Nephron (organoid): ENCODE measurements around the gene KDM6A.

Source experiments
- H3K27ac Mint-ChIP-seq, 3 experiments: 2 replicates each; pipeline ENCODE4 v1.8.0; 2020; ENCODE audit warnings: mixed read lengths in 3 of 3, mild to moderate bottlenecking in 2 of 3, moderate library complexity in 1 of 3
- H3K27me3 Mint-ChIP-seq: 2 replicates; pipeline ENCODE4 v1.8.0; 2021; ENCODE audit warnings: low read depth, mild to moderate bottlenecking, moderate library complexity, mixed read lengths
- H3K36me3 Mint-ChIP-seq: 2 replicates; pipeline ENCODE4 v1.8.0; 2020; ENCODE audit warnings: low read depth, mixed read lengths
- H3K4me1 Mint-ChIP-seq: 2 replicates; pipeline ENCODE4 v1.8.0; 2020; ENCODE audit warnings: mixed read lengths
- H3K4me3 Mint-ChIP-seq, 3 experiments: 2 replicates each; pipeline ENCODE4 v1.8.0; 2020; ENCODE audit warnings: mild to moderate bottlenecking in 3 of 3, mixed read lengths in 3 of 3, moderate library complexity in 2 of 3
- H3K9me3 Mint-ChIP-seq: 2 replicates; pipeline ENCODE4 v1.8.0; 2020; ENCODE audit warnings: mixed read lengths
- CTCF ChIP-seq, 3 experiments: fragments of 200-600 bp; sonication (generic); IDR thresholded peaks; one replicate each; pipeline ENCODE4 v1.5.0; 2021; ENCODE audit warnings: antibody characterized with exemption in 3 of 3; ENCODE audit not compliant: unreplicated experiment in 3 of 3

Gene KDM6A

DNA sequence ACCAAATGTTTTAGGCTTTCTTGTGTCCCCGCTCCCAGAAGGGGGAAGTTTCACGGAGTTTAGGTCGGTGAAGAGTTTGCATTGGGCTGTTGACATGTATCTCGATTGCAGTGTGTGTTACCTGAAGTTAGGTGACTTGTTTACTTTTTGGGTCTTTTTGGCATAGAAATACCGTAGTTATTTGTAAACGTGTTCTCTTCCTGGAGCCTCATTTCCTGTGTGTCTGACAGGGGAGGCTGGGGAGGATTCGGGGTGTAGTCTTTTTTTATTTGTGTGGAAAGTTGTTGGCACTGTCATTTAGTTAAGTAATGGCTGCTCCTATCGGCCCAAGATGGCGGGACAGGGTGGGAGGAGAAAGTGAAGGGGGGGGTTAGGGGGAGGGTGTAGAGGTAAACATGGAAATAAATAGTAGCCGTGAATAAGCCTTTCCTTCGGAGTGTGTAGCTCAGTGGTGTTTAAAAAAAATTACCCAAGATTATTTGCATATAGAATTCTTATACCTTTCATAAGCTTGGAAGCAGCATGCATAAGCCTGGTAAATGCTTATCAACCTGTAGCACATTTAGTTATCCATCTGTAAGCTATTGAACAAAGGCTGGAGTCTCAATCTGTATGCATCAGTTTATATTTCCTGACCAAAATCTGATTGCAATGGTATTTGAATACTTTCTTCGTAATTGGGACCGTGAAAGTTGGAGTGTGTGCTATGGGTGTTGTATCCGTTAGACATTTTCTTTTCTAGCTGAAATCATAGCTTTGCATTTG lies 1.6 kb downstream of the KDM6A start:
- Mint-ChIP-seq H3K27me3 (no peaks in the 10 kb centered on the region), H3K4me1 (peaks cover 12% of the 10 kb centered on the region), H3K4me3 (peak overlapping the region; percentile 94 to 99 (median 96)), H3K9me3 (peaks cover 10% of the 10 kb centered on the region), H3K27ac (peak overlapping the region; percentile 88 to 98 (median 97)), H3K36me3 (peaks cover 3% of the 10 kb centered on the region)
- TF ChIP-seq CTCF (IDR thresholded peaks at IDR 0.05; ENCODE audit: unreplicated experiment in 3 of 3): no peak

- TF ChIP-seq CTCF (IDR thresholded peaks at IDR 0.05; ENCODE audit: unreplicated experiment in 3 of 3): no peak
- peak overlapping the region; percentile 94 to 99 (median 96) for H3K4me3 Mint-ChIP-seq
- peaks cover 5% of the 10 kb centered on the region for H3K36me3 Mint-ChIP-seq
- peaks cover 10% of the 10 kb centered on the region for H3K9me3 Mint-ChIP-seq
- H3K4me1 Mint-ChIP-seq: peaks cover 12% of the 10 kb centered on the region
- no peaks in the 10 kb centered on the region for H3K27me3 Mint-ChIP-seq
- H3K27ac Mint-ChIP-seq: peak overlapping the region; percentile 88 to 98 (median 97)
These were observed 2.1 kb downstream of the KDM6A start for GRCh38 chrX:44875185-44875489.

DNA sequence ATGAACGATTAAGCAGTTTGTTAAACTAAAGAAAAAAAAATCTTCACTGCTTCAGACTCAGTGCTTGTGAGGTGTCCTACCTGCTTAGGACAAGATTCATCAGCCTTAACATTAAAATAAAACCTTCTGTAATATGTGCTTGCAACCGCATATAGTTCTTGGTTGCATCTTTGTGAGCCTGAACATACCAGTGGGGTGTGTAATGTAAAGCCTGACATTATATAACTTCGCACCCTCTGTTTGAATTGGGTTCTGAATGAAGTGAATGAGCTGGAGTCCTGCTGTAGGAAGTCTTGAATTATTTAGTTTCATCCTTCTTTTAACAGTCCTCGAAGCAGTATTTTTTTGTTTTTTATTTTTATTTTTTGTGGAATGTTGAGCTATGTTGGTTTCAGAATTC lies 3.1 kb downstream of the KDM6A start:
- H3K4me1 Mint-ChIP-seq: peaks cover 12% of the 10 kb centered on the region
- H3K27ac Mint-ChIP-seq: peak overlapping the region in 1 of 3 experiments; percentile 35
- peaks cover 10% of the 10 kb centered on the region for H3K9me3 Mint-ChIP-seq
- peaks cover 7% of the 10 kb centered on the region for H3K36me3 Mint-ChIP-seq
- no peaks in the 10 kb centered on the region for H3K27me3 Mint-ChIP-seq
- no peak for TF ChIP-seq CTCF (IDR thresholded peaks at IDR 0.05; ENCODE audit: unreplicated experiment in 3 of 3)
- H3K4me3 Mint-ChIP-seq: peak overlapping the region; percentile 94 to 99 (median 96)

- H3K4me3 Mint-ChIP-seq: peak overlapping the region; percentile 19 to 52 (median 49)
- peaks cover 12% of the 10 kb centered on the region for H3K4me1 Mint-ChIP-seq
- H3K9me3 Mint-ChIP-seq: peaks cover 13% of the 10 kb centered on the region
- no peak overlapping the region for H3K27ac Mint-ChIP-seq
- H3K36me3 Mint-ChIP-seq: peaks cover 13% of the 10 kb centered on the region
- no peaks in the 10 kb centered on the region for H3K27me3 Mint-ChIP-seq
- no peak for TF ChIP-seq CTCF (IDR thresholded peaks at IDR 0.05; ENCODE audit: unreplicated experiment in 3 of 3)
These were observed 3.8 kb downstream of the KDM6A start for GRCh38 chrX:44876767-44877166.

- Mint-ChIP-seq H3K4me3 (no peak overlapping the region), H3K9me3 (peaks cover 17% of the 10 kb centered on the region), H3K4me1 (peaks cover 12% of the 10 kb centered on the region), H3K36me3 (peaks cover 14% of the 10 kb centered on the region), H3K27ac (no peak overlapping the region), H3K27me3 (no peaks in the 10 kb centered on the region)
- TF ChIP-seq CTCF (IDR thresholded peaks at IDR 0.05; ENCODE audit: unreplicated experiment in 3 of 3): no peak
These were observed 5.8 kb downstream of the KDM6A start for GRCh38 chrX:44878780-44879179.

DNA sequence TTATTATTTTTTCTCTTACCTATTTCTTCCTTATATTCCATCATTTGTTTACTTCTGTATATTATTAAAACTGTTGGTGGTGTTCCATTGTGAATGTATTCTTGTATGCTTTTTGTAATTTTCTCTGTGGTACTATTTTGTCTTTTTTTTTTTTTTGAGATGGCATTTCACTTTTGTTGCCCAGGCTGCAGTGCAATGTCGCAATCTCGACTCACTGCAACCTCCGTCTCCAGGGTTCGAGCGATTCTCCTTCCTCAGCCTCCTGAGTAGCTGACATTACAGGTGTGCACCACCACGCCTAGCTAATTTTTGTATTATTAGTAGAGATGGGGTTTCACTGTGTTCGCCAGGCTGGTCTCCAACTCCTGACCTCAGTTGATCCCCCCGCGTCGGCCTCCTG lies 8.6 kb downstream of the KDM6A start:
- TF ChIP-seq CTCF (IDR thresholded peaks at IDR 0.05; ENCODE audit: unreplicated experiment in 3 of 3): no peak
- Mint-ChIP-seq H3K4me3 (no peak overlapping the region), H3K9me3 (peaks cover 15% of the 10 kb centered on the region), H3K4me1 (no peaks in the 10 kb centered on the region), H3K27ac (no peak overlapping the region), H3K27me3 (no peaks in the 10 kb centered on the region), H3K36me3 (peaks cover 18% of the 10 kb centered on the region)
